ENCODE measurements around the gene KCTD7.
A peak's percentile ranks its signal among the peaks of the same experiment; 100 is the strongest.
"Not testable (repeated sequence)": the region's sequence is repeated elsewhere in the genome, so short reads cannot be mapped to it uniquely, and the experiment has no call there.

Gene KCTD7

GRCh38 chr7:66653719-66654274, 25.1 kb downstream of the KCTD7 start:
- DNase-seq (ENCODE audit: low read depth in 2 of 3, low spot score in 1 of 3), result not testable (repeated sequence)

GRCh38 chr7:66654275-66655112, 25.8 kb downstream of the KCTD7 start:
- peak; percentile 94 to 96 (median 96) for DNase-seq (ENCODE audit: low read depth in 2 of 3, low spot score in 1 of 3)

- DNase-seq (ENCODE audit: low read depth in 2 of 3, low spot score in 1 of 3), result peak in 1 of 3 donors; percentile 15
Observed at GRCh38 chr7:66655113-66655806, 26.6 kb downstream of the KCTD7 start.

GRCh38 chr7:66655826-66656485, 27.3 kb downstream of the KCTD7 start:
- DNase-seq (ENCODE audit: low read depth in 2 of 3, low spot score in 1 of 3), result not testable (repeated sequence)

- DNase-seq (ENCODE audit: low read depth in 2 of 3, low spot score in 1 of 3), result no peak
Observed at GRCh38 chr7:66657798-66658197, 29.1 kb downstream of the KCTD7 start.

- no peak for DNase-seq (ENCODE audit: low read depth in 2 of 3, low spot score in 1 of 3)
Observed at GRCh38 chr7:66662646-66663264, 34.1 kb downstream of the KCTD7 start.

GRCh38 chr7:66664590-66665293, 36.1 kb downstream of the KCTD7 start:
- no peak for DNase-seq (ENCODE audit: low read depth in 2 of 3, low spot score in 1 of 3)

GRCh38 chr7:66666313-66666952, 37.8 kb downstream of the KCTD7 start:
- DNase-seq (ENCODE audit: low read depth in 2 of 3, low spot score in 1 of 3), result no peak

- no peak for DNase-seq (ENCODE audit: low read depth in 2 of 3, low spot score in 1 of 3)
Observed at GRCh38 chr7:66667023-66667728, 38.5 kb downstream of the KCTD7 start.

- DNase-seq (ENCODE audit: low read depth in 2 of 3, low spot score in 1 of 3), result no peak
Observed at GRCh38 chr7:66668112-66668511, 39.4 kb downstream of the KCTD7 start.

GRCh38 chr7:66668677-66669076, 40.0 kb downstream of the KCTD7 start:
- DNase-seq (ENCODE audit: low read depth in 2 of 3, low spot score in 1 of 3), result no peak

- no peak for DNase-seq (ENCODE audit: low read depth in 2 of 3, low spot score in 1 of 3)
Observed at GRCh38 chr7:66669088-66669487, 40.4 kb downstream of the KCTD7 start.

GRCh38 chr7:66669496-66669895, 40.8 kb downstream of the KCTD7 start:
- no peak for DNase-seq (ENCODE audit: low read depth in 2 of 3, low spot score in 1 of 3)

GRCh38 chr7:66671034-66671433, 42.4 kb downstream of the KCTD7 start:
- DNase-seq (ENCODE audit: low read depth in 2 of 3, low spot score in 1 of 3), result no peak

- DNase-seq (ENCODE audit: low read depth in 2 of 3, low spot score in 1 of 3), result not testable (repeated sequence)
Observed at GRCh38 chr7:66671486-66671885, 42.8 kb downstream of the KCTD7 start.

GRCh38 chr7:66672432-66673123, 43.9 kb downstream of the KCTD7 start:
- DNase-seq (ENCODE audit: low read depth in 2 of 3, low spot score in 1 of 3), result not testable (repeated sequence)

- DNase-seq (ENCODE audit: low read depth in 2 of 3, low spot score in 1 of 3), result not testable (repeated sequence)
Observed at GRCh38 chr7:66673124-66673640, 44.5 kb downstream of the KCTD7 start.

- DNase-seq (ENCODE audit: low read depth in 2 of 3, low spot score in 1 of 3), result no peak
Observed at GRCh38 chr7:66679633-66680244, 51.1 kb downstream of the KCTD7 start.
